Stimulated activated CD8-positive, alpha-beta memory T cell treated with anti-CD3 and anti-CD28 coated beads, Interleukin-15, amount 100 ng/mL, for 4 hours (primary cell): Measurements from ENCODE around the gene MYO7A.

Experiments
- DNase-seq, 2 donors: peaks; one replicate each; pipeline ENCODE4 v3.0.0-alpha.2; 2020; ENCODE audit warnings: low read depth in 2 of 2

The MYO7A gene

GRCh38 chr11:77127235-77127911 lies 673 bp upstream of the MYO7A start:
- peak in 1 of 2 donors; percentile 20 for DNase-seq

DNA sequence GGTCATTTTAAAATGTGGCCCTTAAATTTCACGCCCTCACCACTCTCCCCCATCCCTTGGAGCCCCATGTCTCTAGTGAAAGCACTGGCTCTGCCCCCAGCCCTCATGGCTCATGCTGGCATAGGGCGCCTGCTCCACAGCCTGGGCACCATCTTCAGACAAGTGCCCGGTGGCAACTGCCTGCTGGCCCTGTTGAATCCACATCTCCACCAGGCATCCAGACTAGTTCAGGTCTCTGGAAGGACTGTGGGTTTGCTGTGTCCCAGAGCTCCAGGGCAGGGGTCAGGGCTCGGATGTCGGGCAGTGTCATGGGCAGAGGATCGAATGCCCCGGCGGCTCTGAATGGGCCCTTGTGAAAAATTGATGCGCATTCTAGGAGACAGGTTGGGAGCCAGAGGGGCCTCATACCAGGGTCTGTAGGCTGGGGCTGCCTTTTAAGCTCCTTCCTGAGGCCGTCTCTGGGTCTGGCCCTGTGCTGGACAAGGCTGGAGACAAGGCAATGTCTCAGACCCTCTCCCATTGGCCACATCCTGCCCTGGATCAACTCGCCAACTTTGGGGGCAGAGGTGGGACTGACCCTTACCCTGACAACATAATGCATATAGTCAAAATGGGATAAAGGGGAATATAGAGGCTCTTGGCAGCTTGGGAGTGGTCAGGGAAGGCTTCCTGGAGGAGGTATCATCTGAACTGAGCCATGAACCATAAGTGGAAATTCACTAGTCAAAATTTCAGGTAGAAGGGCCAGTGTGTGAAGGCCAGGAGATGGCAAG lies 1.2 kb downstream of the MYO7A start:
- no peak for DNase-seq

- no peak for DNase-seq
Observed at GRCh38 chr11:77129842-77130756, 2.1 kb downstream of the MYO7A start.

DNA sequence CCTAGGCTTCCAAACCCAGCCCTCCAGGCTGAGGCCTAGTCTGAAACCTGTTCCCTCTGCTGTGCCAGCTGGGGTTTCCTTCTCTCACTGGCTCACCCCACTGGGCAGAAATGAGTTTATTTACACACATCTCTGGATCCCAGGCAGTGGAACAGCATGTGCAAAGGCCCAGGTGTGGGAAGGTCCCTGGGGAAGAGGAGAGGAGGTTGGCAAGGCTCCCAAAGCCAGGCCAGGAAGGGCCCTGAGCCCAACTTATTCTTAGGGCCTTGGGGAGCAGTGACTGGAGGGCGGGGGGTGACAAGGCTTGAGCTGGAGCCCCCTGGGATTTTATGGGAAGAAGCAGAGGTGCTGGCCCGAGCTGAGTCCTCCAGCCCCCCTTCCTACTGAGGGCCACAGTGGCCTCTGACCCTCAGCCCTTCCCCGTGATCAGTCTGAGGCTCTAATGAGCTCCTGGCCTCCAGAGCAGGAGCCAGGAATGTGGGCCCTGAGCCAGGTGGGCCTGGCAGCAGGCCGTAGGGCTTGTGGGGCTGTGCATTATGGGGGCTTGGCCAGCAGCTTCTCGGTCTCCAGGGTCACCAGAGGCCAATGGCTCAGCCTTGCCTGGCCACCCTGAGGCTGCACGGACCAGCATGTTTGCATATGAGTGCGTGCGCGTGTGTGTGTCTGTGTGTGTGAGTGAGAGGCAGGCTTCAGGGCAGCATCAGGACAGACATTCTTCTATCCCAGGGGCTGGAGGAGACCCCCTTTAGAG lies 2.9 kb downstream of the MYO7A start:
- no peak for DNase-seq

DNA sequence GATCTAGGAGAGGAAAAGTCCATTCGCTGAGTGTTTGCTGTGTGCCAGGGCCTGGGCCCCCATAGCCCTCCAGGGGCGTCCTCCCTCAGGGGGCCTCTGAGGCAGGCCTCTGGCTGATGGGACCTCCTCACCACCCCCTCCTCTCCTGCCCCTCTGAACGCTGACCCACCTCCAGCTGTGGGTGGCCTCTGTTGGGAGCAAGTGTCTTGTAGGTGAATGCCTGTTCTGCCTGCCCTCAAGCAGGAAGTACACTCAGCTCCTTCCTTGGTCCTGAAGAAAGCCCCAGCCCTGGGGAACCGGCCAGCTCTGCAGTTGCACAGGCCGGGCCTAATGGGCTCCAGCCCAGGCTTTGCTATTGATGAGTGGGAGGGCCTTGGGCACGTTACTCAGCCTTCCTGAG lies 3.5 kb downstream of the MYO7A start:
- no peak for DNase-seq

GRCh38 chr11:77135069-77135468 lies 7.0 kb downstream of the MYO7A start:
- no peak for DNase-seq

GRCh38 chr11:77136074-77136473 lies 8.0 kb downstream of the MYO7A start:
- DNase-seq: no peak

DNA sequence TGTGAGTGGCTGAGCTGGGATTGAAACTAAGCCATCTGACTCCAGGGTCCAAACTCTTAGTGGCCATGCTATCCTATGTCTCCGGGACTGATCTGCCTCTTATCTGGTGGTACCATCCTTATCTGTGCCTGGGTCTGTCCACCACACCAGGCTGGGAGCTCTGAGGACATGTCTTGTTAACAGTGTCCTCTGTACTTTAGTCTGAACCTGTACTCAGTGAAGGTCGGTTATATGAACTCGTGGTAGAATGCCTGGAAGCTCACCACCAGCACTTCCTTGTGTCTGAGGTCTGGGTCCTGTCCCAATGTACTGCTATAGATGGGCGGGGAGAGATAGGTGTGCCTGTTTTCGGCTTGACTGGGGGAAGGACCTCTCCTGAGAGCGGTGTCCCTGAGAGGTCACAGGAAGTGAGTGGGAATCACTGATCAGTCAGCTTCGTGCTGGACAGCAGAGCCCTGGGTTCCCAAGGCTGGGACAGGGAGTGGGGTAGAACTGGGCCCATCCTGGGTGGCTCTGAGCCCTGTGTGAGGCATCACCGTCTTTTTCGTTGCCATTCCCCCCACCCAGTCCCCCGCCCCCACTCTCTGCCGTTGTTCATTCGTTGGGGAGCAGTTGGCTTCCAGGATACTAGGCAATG lies 8.9 kb downstream of the MYO7A start:
- no peak for DNase-seq

GRCh38 chr11:77137421-77137820 lies 9.4 kb downstream of the MYO7A start:
- DNase-seq: no peak

DNA sequence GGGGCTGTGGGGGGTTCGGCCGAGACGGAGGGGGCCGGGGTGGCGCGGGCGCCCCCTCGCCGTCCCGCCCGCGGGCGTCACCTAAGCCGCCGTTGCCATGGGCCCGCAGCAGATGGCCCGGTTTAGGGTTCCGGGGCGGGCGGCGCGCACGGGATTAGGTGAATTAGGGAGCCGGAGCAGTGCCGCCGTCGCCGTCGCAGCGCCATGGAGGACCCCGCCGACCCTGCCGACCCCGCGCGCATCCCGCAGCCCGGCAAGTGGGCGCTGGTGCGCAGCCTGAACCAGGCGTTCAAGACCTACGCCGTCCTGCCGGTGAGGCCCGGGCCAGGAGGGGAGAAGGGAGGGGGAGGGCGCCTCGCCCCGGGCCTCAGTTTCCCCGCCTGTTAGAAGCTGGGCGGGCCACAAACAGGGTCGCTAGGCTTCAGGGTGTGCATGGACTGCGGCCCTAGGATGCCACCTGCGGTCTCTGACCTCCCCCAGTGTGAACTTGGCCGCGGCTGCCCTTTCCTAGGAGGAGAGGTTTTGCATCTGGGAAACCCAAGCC lies 10.1 kb downstream of the MYO7A start:
- DNase-seq: no peak

GRCh38 chr11:77139201-77139600 lies 11.2 kb downstream of the MYO7A start:
- DNase-seq: no peak

GRCh38 chr11:77140231-77140851 lies 12.3 kb downstream of the MYO7A start:
- no peak for DNase-seq

DNA sequence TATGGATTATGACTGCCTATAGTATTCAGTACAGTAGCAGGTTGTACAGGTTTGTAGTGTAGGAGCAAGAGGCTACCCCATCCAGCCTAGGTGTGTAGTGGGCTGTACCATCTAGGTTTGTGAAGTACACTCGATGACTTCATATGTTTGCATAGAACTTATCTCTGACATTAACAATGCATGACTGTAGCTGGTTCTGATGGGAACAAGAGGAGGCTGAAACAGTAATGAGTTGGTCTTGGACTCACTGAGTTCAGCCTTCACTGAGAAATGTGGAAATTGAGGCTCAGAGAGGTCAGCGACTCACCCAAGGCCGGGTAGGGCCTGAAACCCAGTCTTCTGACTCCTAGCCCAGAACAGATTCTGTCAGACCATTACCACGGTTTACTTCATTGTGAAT lies 13.0 kb downstream of the MYO7A start:
- DNase-seq: no peak

GRCh38 chr11:77141475-77141874 lies 13.4 kb downstream of the MYO7A start:
- no peak for DNase-seq

- no peak for DNase-seq
Observed at GRCh38 chr11:77142091-77142975, 14.3 kb downstream of the MYO7A start.

GRCh38 chr11:77143405-77144020 lies 15.5 kb downstream of the MYO7A start:
- no peak for DNase-seq

DNA sequence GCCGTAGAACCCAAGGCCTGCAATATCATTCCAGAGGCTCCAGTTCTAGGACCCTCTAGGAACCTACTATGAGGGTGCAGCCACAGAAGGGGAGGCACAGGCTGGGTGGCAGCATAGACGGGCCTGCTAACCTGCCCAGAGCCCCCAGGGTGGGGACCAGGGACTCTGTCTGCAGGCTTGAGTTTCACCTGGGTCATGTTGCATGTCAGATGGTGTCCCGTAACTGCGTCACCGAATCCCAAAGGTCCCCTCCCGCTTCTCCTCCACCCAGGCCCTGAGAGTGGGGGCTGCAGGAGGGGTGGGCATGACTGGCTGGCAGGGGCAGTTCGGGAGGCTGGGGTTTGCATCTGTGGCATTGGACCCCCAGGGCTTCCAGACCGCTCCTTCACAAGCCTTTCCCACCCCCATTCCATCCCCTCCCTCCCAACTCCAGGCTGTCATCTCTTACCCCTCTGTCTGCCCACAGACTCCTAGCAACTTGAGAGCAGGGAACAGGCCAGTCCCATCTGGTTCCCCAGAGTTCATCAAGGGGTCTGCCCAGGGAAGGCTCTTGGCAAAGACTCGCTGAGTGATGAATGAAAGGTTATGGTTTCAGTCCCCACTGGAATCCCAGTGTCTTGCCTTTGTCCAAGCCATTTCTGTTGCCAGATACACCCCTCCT lies 16.3 kb downstream of the MYO7A start:
- no peak for DNase-seq

DNA sequence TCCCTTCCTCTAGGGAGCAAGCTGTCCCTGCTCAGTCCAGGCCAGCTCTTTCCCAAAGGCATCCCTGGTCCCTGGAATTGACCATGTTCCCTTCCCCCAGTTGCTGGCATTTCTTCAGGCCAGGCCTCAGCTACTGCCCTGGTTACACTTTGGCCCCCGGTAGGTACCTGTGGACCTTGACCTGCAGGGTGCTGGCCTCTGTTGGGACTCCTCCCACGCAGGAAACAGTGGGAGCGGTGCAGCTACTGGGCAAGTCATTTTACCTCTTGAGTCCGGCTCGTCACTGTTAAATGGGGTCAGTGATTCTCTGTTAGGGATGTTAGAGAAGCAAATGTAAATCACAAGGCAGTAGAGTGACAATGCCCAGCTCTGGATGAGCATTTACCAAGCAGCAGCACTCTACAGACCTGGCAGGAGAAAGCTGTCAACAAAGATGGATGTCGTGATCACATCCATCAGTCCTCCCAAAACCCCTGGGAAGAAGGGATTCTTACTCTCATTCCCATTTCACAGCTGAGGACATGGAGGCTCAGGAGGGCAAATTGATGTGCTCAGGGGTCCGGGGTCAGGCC lies 16.9 kb downstream of the MYO7A start:
- no peak for DNase-seq
